Stimulated activated CD4-positive, alpha-beta T cell treated with anti-CD3 and anti-CD28 coated beads, TNF-alpha, amount 100 ng/mL, for 1 hour (primary cell): ENCODE data around the gene THRAP3.
A peak's percentile ranks its signal among the peaks of the same experiment; 100 is the strongest.

Source experiments
- DNase-seq, 3 donors: peaks; one replicate each; pipeline ENCODE4 v3.0.0-alpha.2; 2020; ENCODE audit warnings: low read depth in 3 of 3, low spot score in 1 of 3

Gene THRAP3

GRCh38 chr1:36297062-36297461, 72.8 kb downstream of the THRAP3 start:
- DNase-seq: no peak

GRCh38 chr1:36298640-36299039, 74.4 kb downstream of the THRAP3 start:
- no peak for DNase-seq

- DNase-seq: no peak
These were observed 76.3 kb downstream of the THRAP3 start for GRCh38 chr1:36300526-36300925.

- DNase-seq: no peak
These were observed 77.0 kb downstream of the THRAP3 start for GRCh38 chr1:36301220-36301619.

- DNase-seq: no peak
These were observed 79.0 kb downstream of the THRAP3 start for GRCh38 chr1:36303244-36303643.

GRCh38 chr1:36303650-36304360, 79.6 kb downstream of the THRAP3 start:
- no peak for DNase-seq

- DNase-seq: no peak
These were observed 80.3 kb downstream of the THRAP3 start for GRCh38 chr1:36304521-36304920.

GRCh38 chr1:36304970-36305914, 81.0 kb downstream of the THRAP3 start:
- no peak for DNase-seq

- no peak for DNase-seq
These were observed 81.6 kb downstream of the THRAP3 start for GRCh38 chr1:36305915-36306209.

- DNase-seq: no peak
These were observed 82.1 kb downstream of the THRAP3 start, which contains the start of gene SH3D21 for GRCh38 chr1:36306210-36306901. TSS of gene SH3D21 (plus strand) at chr1:36306368. CDS start at chr1:36306421, 53 bp downstream.

GRCh38 chr1:36306902-36307456, 82.7 kb downstream of the THRAP3 start:
- DNase-seq: peak; percentile 69 to 89 (median 83)

GRCh38 chr1:36307601-36308330, 83.5 kb downstream of the THRAP3 start:
- DNase-seq: no peak

GRCh38 chr1:36309397-36309796, 85.2 kb downstream of the THRAP3 start:
- DNase-seq: no peak

GRCh38 chr1:36320291-36320761, 96.1 kb downstream of the THRAP3 start:
- DNase-seq: no peak

- DNase-seq: no peak
These were observed 96.5 kb downstream of the THRAP3 start for GRCh38 chr1:36320767-36321118.

- DNase-seq: no peak
These were observed 97.1 kb downstream of the THRAP3 start for GRCh38 chr1:36321119-36321951.

- no peak for DNase-seq
These were observed 98.0 kb downstream of the THRAP3 start for GRCh38 chr1:36322041-36322785.

GRCh38 chr1:36322786-36323635, 98.8 kb downstream of the THRAP3 start:
- no peak for DNase-seq
